ENCODE results near the gene SAP130. TPM values are rescaled to one million over a fixed set of nuclear protein-coding genes. Genes with fewer than 3 reads are reported as not detected.
A peak's percentile ranks its signal among the peaks of the same experiment; 100 is the strongest.

The SAP130 gene
- total RNA-seq (10 to 100 TPM in 1 of 2 donors, 1 to 10 TPM in 1; 6.9 to 22.5 TPM), polyA plus RNA-seq (1 to 10 TPM; 5.2 to 7.1 TPM)
- long read RNA-seq, donor 1, full-length matches to known transcripts = 1 of 1 reads
- long read RNA-seq, donor 1, partial matches to known transcripts = 0 of 1 reads
- long read RNA-seq, donor 1, other reads (novel, unspliced or antisense) = 0 of 1 reads
- long read RNA-seq, donor 2 = 0 reads
- long read RNA-seq, donor 3 = 0 reads
- long read RNA-seq, donor 4 = 0 reads
- long read RNA-seq, donor 5, partial matches to known transcripts = 10 of 10 reads
- long read RNA-seq, donor 5, other reads (novel, unspliced or antisense) = 0 of 10 reads

DNA sequence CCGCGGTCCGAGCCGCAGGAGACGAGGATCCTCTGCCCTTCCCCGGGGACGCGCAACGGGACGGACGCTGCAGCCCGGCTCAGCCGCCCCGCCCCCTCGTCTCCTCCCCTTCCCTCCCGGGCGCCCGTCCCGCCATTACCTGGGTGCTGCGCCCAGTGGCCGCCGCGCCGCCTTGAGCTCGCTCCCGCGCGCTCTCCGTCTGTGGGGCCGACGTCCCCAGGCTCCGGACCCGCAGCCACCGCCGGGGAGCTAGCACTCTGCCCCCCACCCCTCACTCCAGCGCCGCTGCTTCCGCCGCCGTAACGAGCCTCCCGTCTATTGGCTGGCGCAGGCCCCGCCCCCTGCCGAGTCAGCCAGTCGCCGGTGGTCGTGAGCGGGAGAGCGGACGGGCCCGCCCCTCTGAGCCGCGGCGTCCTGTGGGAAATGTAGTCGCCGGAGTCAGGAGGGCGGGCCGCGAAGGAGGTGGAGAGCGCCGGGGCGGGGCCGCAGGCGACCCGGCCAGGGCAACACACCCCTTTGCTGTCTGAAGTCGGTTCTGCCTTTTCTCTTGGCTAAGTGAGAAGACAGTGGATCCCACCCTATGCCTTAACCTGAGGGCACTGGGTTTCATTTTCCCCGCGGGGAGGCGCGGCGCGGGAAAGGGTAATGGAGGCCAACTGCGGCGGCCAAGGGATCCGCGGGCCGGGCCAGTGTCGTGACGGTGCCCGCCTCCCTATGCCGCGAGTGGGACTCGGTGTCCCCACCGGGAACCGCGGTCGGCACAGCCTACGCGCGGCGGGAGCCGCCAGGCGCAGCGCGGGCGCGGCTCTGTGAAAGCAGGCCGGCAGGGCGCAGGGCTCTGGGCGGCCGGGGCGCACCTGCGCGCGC, at the start of gene SAP130:
Gene SAP130, minus strand, starts transcription at position 259 of the 867 bp plus-strand sequence. CDS start 1,767 bp downstream, outside the sequence.
- TF ChIP-seq, protein P1, sequence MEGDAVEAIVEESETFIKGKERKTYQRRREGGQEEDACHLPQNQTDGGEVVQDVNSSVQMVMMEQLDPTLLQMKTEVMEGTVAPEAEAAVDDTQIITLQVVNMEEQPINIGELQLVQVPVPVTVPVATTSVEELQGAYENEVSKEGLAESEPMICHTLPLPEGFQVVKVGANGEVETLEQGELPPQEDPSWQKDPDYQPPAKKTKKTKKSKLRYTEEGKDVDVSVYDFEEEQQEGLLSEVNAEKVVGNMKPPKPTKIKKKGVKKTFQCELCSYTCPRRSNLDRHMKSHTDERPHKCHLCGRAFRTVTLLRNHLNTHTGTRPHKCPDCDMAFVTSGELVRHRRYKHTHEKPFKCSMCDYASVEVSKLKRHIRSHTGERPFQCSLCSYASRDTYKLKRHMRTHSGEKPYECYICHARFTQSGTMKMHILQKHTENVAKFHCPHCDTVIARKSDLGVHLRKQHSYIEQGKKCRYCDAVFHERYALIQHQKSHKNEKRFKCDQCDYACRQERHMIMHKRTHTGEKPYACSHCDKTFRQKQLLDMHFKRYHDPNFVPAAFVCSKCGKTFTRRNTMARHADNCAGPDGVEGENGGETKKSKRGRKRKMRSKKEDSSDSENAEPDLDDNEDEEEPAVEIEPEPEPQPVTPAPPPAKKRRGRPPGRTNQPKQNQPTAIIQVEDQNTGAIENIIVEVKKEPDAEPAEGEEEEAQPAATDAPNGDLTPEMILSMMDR (IDR thresholded peaks at IDR 0.05; ENCODE audit: control extremely low read depth, extremely low read depth) = no peak
- ATAC-seq (ENCODE audit: insufficient read depth, low FRiP score) (peak; percentile 92), DNase-seq (peak; percentile 96 to 98 (median 97))
- H3K4me3 ChIP-seq = peak within 1 kb of the TSS; percentile 97
- H3K9me3 ChIP-seq (ENCODE audit: control insufficient read depth in 4 of 4, insufficient read depth in 3 of 4, low read length in 3 of 4) = peaks cover 0 to 2% (median 0%) of the 10 kb centered on the region in 4 donors
- WGBS, 2 donors = 1% methylated on average over 91 to 106 of the region's 106 CpGs
- peaks cover 0 to 14% (median 2%) of the 10 kb centered on the region in 5 donors for H3K4me1 ChIP-seq (ENCODE audit: control insufficient read depth in 5 of 5, insufficient read depth in 5 of 5, low read length in 5 of 5)
- no peaks in the 10 kb centered on the region for H3K27me3 ChIP-seq (ENCODE audit: control insufficient read depth in 3 of 3, insufficient read depth in 3 of 3, low read length in 2 of 3)
- peak within 1 kb of the TSS; percentile 99 for H3K27ac ChIP-seq (ENCODE audit: low read depth in 1 of 2, low read length in 1 of 2)
- H3K9ac ChIP-seq (ENCODE audit: insufficient read depth in 1 of 2, low read length in 2 of 2) = peak within 1 kb of the TSS; percentile 52 to 89
- peaks cover 0 to 12% (median 1%) of the 10 kb centered on the region in 4 donors for H3K36me3 ChIP-seq (ENCODE audit: control insufficient read depth in 4 of 4, insufficient read depth in 4 of 4, low read length in 4 of 4)

DNA sequence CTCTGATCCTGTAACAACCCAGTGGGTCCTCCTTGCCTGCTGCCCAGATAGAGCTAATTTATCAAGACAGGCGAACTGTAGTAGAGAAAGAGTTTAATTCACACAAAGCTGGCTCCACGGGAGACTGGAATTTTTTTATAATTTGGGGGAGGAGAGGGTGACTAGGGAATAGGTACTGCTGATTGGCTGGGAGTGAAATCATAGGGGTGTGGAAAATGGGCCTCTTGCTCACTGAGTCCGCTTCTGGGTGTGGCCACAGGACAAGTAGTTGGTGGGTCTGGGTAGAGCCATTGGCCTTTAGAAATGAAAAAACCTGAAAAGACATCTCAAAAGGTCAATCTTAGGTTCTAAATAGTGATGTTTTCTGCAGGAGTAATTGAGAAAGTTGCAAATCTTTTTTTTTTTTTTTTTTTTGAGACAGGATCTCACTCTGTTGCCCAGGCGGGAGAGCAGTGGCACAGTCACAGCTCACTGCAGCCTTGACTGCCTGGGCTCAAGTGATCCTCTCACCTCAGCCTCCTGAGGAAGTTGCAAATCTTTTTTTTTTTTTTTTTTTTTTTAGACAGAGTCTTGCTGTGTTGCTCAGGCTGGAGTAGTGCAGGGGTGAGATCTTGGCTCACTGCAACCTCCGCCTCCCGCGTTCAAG, 48.7 kb upstream of the SAP130 start:
- H3K4me3 ChIP-seq = no peak overlapping the region
- H3K27me3 ChIP-seq (ENCODE audit: control insufficient read depth in 3 of 3, insufficient read depth in 3 of 3, low read length in 2 of 3) = peaks cover 0 to 2% (median 0%) of the 10 kb centered on the region in 3 donors
- H3K27ac ChIP-seq (ENCODE audit: low read depth in 1 of 2, low read length in 1 of 2) = no peak overlapping the region
- H3K9ac ChIP-seq (ENCODE audit: insufficient read depth in 1 of 2, low read length in 2 of 2) = no peak overlapping the region
- ATAC-seq (ENCODE audit: insufficient read depth, low FRiP score) = no peak
- H3K4me1 ChIP-seq (ENCODE audit: control insufficient read depth in 5 of 5, insufficient read depth in 5 of 5, low read length in 5 of 5) = no peaks in the 10 kb centered on the region
- TF ChIP-seq, protein P1 (IDR thresholded peaks at IDR 0.05; ENCODE audit: control extremely low read depth, extremely low read depth) = no peak
- no peak for DNase-seq
- no peaks in the 10 kb centered on the region for H3K9me3 ChIP-seq (ENCODE audit: control insufficient read depth in 4 of 4, insufficient read depth in 3 of 4, low read length in 3 of 4)
- WGBS, 2 donors = 86 to 96% methylated on average over 7 of the region's 7 CpGs
- no peaks in the 10 kb centered on the region for H3K36me3 ChIP-seq (ENCODE audit: control insufficient read depth in 4 of 4, insufficient read depth in 4 of 4, low read length in 4 of 4)

DNA sequence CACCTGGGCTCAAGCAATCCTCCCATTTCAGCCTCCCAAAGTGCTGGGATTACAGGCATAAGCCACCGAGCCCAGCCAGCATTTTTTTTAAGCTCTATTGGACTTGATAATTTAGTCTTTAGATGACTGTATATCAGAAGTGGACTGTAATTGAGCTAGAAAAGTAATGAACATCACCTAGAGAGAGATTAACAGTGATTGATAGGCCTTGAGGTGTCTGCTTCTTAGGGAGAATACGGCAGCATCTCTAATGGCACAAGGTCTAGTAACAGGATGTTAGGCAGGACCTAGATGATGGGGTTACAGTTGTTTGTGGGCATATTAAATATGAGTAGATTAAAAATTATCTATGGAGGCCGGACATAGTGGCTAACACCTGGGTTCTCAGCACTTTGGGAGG, 45.4 kb upstream of the SAP130 start:
- DNase-seq (no peak), ATAC-seq (ENCODE audit: insufficient read depth, low FRiP score) (no peak)
- TF ChIP-seq, protein P1 (IDR thresholded peaks at IDR 0.05; ENCODE audit: control extremely low read depth, extremely low read depth) = no peak
- no peaks in the 10 kb centered on the region for H3K9me3 ChIP-seq (ENCODE audit: control insufficient read depth in 4 of 4, insufficient read depth in 3 of 4, low read length in 3 of 4)
- no peak overlapping the region for H3K4me3 ChIP-seq
- no peaks in the 10 kb centered on the region for H3K4me1 ChIP-seq (ENCODE audit: control insufficient read depth in 5 of 5, insufficient read depth in 5 of 5, low read length in 5 of 5)
- H3K9ac ChIP-seq (ENCODE audit: insufficient read depth in 1 of 2, low read length in 2 of 2) = no peak overlapping the region
- no peaks in the 10 kb centered on the region for H3K36me3 ChIP-seq (ENCODE audit: control insufficient read depth in 4 of 4, insufficient read depth in 4 of 4, low read length in 4 of 4)
- no peak overlapping the region for H3K27ac ChIP-seq (ENCODE audit: low read depth in 1 of 2, low read length in 1 of 2)
- WGBS, 2 donors = 83 to 91% methylated on average over 3 of the region's 3 CpGs
- peaks cover 0 to 2% (median 0%) of the 10 kb centered on the region in 3 donors for H3K27me3 ChIP-seq (ENCODE audit: control insufficient read depth in 3 of 3, insufficient read depth in 3 of 3, low read length in 2 of 3)

Data from lung (tissue), 16 donors.